Right lobe of liver (tissue), 6 donors: ENCODE results near the gene WWC2. TPM values are rescaled to one million over a fixed set of nuclear protein-coding genes. Genes with fewer than 3 reads are reported as not detected.

Source experiments
- ATAC-seq, 4 donors: fragments of 200-7000 bp; cut with Tn5 transposase; one replicate each; pipeline ENCODE4 v1.9.1; 2020; ENCODE audit warnings: mild to moderate bottlenecking in 4 of 4, moderate library complexity in 4 of 4
- DNase-seq, 3 donors: peaks; one replicate each; pipeline ENCODE4 v3.0.0-alpha.2; 2020
- H3K27ac ChIP-seq, 3 donors: fragments of 200-600 bp; one replicate each; pipeline ENCODE4 v1.8.0; 2022
- H3K27me3 ChIP-seq, 2 donors: fragments of 200-600 bp; one replicate each; pipeline ENCODE4 v1.8.0; 2022
- H3K36me3 ChIP-seq, 4 donors: fragments of 200-600 bp; sonication (generic) in 1 of 4; one replicate each; pipeline versions ENCODE4 v1.5.1 to v1.8.0; 2017 to 2022; ENCODE audit warnings: control low read depth in 1 of 4
- H3K4me1 ChIP-seq, 4 donors: fragments of 200-600 bp; sonication (generic) in 1 of 4; one replicate each; pipeline versions ENCODE4 v1.5.1 to v1.8.0; 2017 to 2022; ENCODE audit warnings: control low read depth in 1 of 4
- H3K4me3 ChIP-seq, 3 donors: fragments of 200-600 bp; one replicate each; pipeline ENCODE4 v1.8.0; 2022
- H3K9me3 ChIP-seq, 4 donors: fragments of 200-600 bp; sonication (generic) in 1 of 4; one replicate each; pipeline versions ENCODE4 v1.5.1 to v1.8.0; 2017 to 2022; ENCODE audit warnings: control low read depth in 1 of 4
- CTCF ChIP-seq, 4 donors: fragments of 200-600 bp in 3 of 4; fragments of 450-650 bp in 1 of 4; IDR thresholded peaks; one replicate each; pipeline versions ENCODE4 v1.5.1 to v1.8.0; 2016 to 2022; ENCODE audit warnings: antibody characterized with exemption in 4 of 4, mild to moderate bottlenecking in 2 of 4
- POLR2A ChIP-seq: fragments of 450-650 bp; IDR thresholded peaks from one replicate; pipeline ENCODE4 v1.6.1; 2017; ENCODE audit warnings: antibody characterized with exemption, mild to moderate bottlenecking
- WGBS: methylation state at CpG from one replicate; pipeline ENCODE4 v1.1.6; 2018; ENCODE audit warnings: low coverage, low lambda C conversion rate; ENCODE audit not compliant: insufficient coverage; ENCODE audit errors: missing lambda C conversion rate; 5-methylcytosine and 5-hydroxymethylcytosine counted together
- intact Hi-C, 2 donors: fragments of 100-400 bp; cut with DNase I; formaldehyde crosslinking; loops; one replicate each; pipeline versions ENCODE4 v1.11.2 to v1.14.1; 2022
- total RNA-seq, 6 experiments: library from RNA; depleted of rRNA in 2 of 6; stranded (reverse); fragments of >200 nt in 2 of 6; fragmentation: NEBNext Ultra II Directional in 3 of 6; extraction: Animal tissue kit (Norgen Biotek cat#: 25700) in 3 of 6; gene quantifications; one replicate each; pipeline versions ENCODE4 v1.1.0 to v1.2.4, GENCODE V29; 2016 to 2023
- donor health status: DM: no; HTN: yes; CAD: no.
- donor health status: DM: no; HTN: no; CAD: no.
- donor health status: DM: no; HTN: no; CAD: no.
- donor health status: DM: no; HTN: yes; CAD: no.
- donor health status: DM: no; HTN: yes; CAD: no.

Gene WWC2
- total RNA-seq, 6 experiments from 2014 or later = 19.5 to 48.9 (median 34.4) TPM

GRCh38 chr4:183288955-183289354 lies 189.9 kb downstream of the WWC2 start:
- no peaks in the 10 kb centered on the region for H3K27me3 ChIP-seq
- DNase-seq = no peak
- no peak overlapping the region for H3K4me3 ChIP-seq
- no CpG with 5 or more reads among the region's 2 CpGs for WGBS
- H3K4me1 ChIP-seq = peaks cover 0 to 35% (median 12%) of the 10 kb centered on the region in 4 donors
- ATAC-seq = no peak
- H3K9me3 ChIP-seq = no peaks in the 10 kb centered on the region
- TF ChIP-seq POLR2A = no peak
- no peak for TF ChIP-seq CTCF (IDR thresholded peaks at IDR 0.05)
- H3K36me3 ChIP-seq = peaks cover 0 to 21% (median 8%) of the 10 kb centered on the region in 4 donors
- H3K27ac ChIP-seq = no peak overlapping the region
- intact Hi-C loops = no loop called here

- H3K4me3 ChIP-seq = no peak overlapping the region
- H3K27ac ChIP-seq = no peak overlapping the region
- no peaks in the 10 kb centered on the region for H3K9me3 ChIP-seq
- ATAC-seq (no peak), DNase-seq (no peak)
- WGBS = 87% methylated on average over 5 of the region's 5 CpGs
- H3K36me3 ChIP-seq = peaks cover 0 to 14% (median 6%) of the 10 kb centered on the region in 4 donors
- intact Hi-C loops = no loop called here
- peaks cover 0 to 35% (median 12%) of the 10 kb centered on the region in 4 donors for H3K4me1 ChIP-seq
- TF ChIP-seq CTCF (IDR thresholded peaks at IDR 0.05) (no peak), POLR2A (no peak)
- H3K27me3 ChIP-seq = no peaks in the 10 kb centered on the region
These were observed 190.6 kb downstream of the WWC2 start for GRCh38 chr4:183289688-183290087.

- DNase-seq = no peak
- Histone ChIP-seq H3K9me3 (no peaks in the 10 kb centered on the region), H3K4me1 (peaks cover 0 to 23% (median 10%) of the 10 kb centered on the region in 4 donors), H3K27me3 (no peaks in the 10 kb centered on the region), H3K4me3 (no peak overlapping the region), H3K27ac (no peak overlapping the region), H3K36me3 (peaks cover 0 to 18% (median 7%) of the 10 kb centered on the region in 4 donors)
- no peak for ATAC-seq
- 78% methylated on average over 2 of the region's 2 CpGs for WGBS
- intact Hi-C loops = no loop called here
- TF ChIP-seq POLR2A (no peak), CTCF (IDR thresholded peaks at IDR 0.05) (no peak)
These were observed 192.0 kb downstream of the WWC2 start for GRCh38 chr4:183291070-183291469.

GRCh38 chr4:183295711-183296110 lies 196.7 kb downstream of the WWC2 start:
- H3K27ac ChIP-seq = no peak overlapping the region
- ATAC-seq (no peak), DNase-seq (no peak)
- H3K4me3 ChIP-seq = no peak overlapping the region
- 91% methylated on average over 8 of the region's 10 CpGs for WGBS
- no peaks in the 10 kb centered on the region for H3K9me3 ChIP-seq
- H3K36me3 ChIP-seq = peaks cover 0 to 5% (median 1%) of the 10 kb centered on the region in 4 donors
- TF ChIP-seq CTCF (IDR thresholded peaks at IDR 0.05) (no peak), POLR2A (no peak)
- intact Hi-C loops = no loop called here
- H3K27me3 ChIP-seq = no peaks in the 10 kb centered on the region
- H3K4me1 ChIP-seq = no peaks in the 10 kb centered on the region

GRCh38 chr4:183297675-183298074 lies 198.6 kb downstream of the WWC2 start:
- ATAC-seq = no peak
- 83% methylated on average over 3 of the region's 3 CpGs for WGBS
- Histone ChIP-seq H3K27me3 (no peaks in the 10 kb centered on the region), H3K36me3 (peaks cover 0 to 5% (median 1%) of the 10 kb centered on the region in 4 donors), H3K4me1 (no peaks in the 10 kb centered on the region), H3K9me3 (no peaks in the 10 kb centered on the region), H3K27ac (no peak overlapping the region), H3K4me3 (no peak overlapping the region)
- no peak for TF ChIP-seq CTCF (IDR thresholded peaks at IDR 0.05)
- no peak for TF ChIP-seq POLR2A
- intact Hi-C loops = no loop called here
- DNase-seq = no peak
